ENCODE results near the gene RFTN1.

GRCh38 chr3:16383864-16384263 is 129.6 kb downstream of the RFTN1 start:
- TF ChIP-seq POLR2A (IDR thresholded peaks at IDR 0.05; ENCODE audit: low read length), result no peak
- no peak for TF ChIP-seq GATA1 (IDR thresholded peaks at IDR 0.05; ENCODE audit: low read depth, low read length)
